Measurements from ENCODE around the gene MUL1.

MUL1 gene

DNA sequence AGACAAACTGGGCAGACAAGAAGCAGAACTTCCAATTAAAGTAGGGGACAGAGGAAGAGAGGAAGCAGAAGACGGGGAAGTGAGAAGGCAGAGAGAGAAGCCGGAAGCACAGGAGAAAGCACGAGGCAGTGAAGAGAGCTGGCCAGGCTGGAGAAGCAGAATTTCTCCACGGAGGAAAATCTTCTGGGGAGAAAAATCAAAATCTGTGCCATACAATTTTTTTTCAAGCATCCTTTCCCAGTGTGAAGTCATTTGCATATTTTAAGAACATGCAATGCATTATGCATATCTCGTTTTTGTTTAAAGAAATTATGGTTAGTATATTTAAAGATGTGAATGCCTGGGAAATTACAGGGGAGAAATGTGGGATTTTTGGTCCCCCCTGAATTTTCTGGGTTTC, 14.6 kb downstream of the MUL1 start:
- Histone ChIP-seq H2AFZ (ENCODE audit: low read length) (no peak overlapping the region), H3K9me3 (replicated peaks; ENCODE audit: insufficient read depth, low read length) (no peaks in the 10 kb centered on the region), H3K27me3 (replicated peaks; ENCODE audit: insufficient read depth, low read length) (peaks cover 54% of the 10 kb centered on the region), H3K36me3 (replicated peaks; ENCODE audit: insufficient read depth, low read length) (no peaks in the 10 kb centered on the region), H3K9ac (ENCODE audit: low read length) (no peak overlapping the region), H3K27ac (ENCODE audit: low read length) (no peak overlapping the region), H4K20me1 (ENCODE audit: insufficient read depth, low read length) (no peaks in the 10 kb centered on the region), H3K79me2 (ENCODE audit: low read length) (no peaks in the 10 kb centered on the region), H3K4me2 (ENCODE audit: low read depth, low read length) (peak overlapping the region; percentile 46; the same call in 1 of the 2 replicates), H3K9me2 (replicated peaks; ENCODE audit: insufficient read depth, low read length) (no peaks in the 10 kb centered on the region), H3F3A (ENCODE audit: insufficient read depth, low read length) (no peaks in the 10 kb centered on the region), H3K4me1 (ENCODE audit: low read length) (no peaks in the 10 kb centered on the region), H3K4me3 (ENCODE audit: low read length) (no peak overlapping the region)
- no peak for DNase-seq
- TF ChIP-seq EZH2 (optimal IDR thresholded peaks at IDR 0.05; ENCODE audit: low read depth, low read length) (no peak), EZH2phosphoT487 (IDR thresholded peaks at IDR 0.05; ENCODE audit: low read length) (no peak)
- TF ChIP-seq, protein P1, sequence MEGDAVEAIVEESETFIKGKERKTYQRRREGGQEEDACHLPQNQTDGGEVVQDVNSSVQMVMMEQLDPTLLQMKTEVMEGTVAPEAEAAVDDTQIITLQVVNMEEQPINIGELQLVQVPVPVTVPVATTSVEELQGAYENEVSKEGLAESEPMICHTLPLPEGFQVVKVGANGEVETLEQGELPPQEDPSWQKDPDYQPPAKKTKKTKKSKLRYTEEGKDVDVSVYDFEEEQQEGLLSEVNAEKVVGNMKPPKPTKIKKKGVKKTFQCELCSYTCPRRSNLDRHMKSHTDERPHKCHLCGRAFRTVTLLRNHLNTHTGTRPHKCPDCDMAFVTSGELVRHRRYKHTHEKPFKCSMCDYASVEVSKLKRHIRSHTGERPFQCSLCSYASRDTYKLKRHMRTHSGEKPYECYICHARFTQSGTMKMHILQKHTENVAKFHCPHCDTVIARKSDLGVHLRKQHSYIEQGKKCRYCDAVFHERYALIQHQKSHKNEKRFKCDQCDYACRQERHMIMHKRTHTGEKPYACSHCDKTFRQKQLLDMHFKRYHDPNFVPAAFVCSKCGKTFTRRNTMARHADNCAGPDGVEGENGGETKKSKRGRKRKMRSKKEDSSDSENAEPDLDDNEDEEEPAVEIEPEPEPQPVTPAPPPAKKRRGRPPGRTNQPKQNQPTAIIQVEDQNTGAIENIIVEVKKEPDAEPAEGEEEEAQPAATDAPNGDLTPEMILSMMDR (IDR thresholded peaks at IDR 0.05; ENCODE audit: low read length), result no peak

DNA sequence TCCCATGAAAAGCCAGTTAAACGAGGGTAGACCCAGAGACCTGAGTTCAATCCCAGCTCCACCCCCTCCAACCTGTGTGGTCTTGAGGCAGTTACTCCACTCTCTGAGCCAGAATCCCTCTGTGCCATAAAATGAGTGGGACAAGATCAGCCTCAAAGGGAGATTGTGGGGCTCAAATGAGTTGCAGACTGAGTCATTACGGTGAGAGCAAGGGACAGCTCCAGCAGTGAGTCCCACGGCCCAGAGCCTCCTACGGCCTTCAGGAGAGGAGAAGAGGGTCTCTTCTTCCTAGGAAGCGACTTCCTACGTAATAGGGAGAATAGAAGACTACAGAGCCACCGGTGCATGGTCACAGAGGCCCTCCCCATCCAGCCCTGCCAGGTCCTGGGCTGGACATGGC, 15.2 kb downstream of the MUL1 start:
- DNase-seq, result no peak
- peaks cover 60% of the 10 kb centered on the region for H3K27me3 ChIP-seq (replicated peaks; ENCODE audit: insufficient read depth, low read length)
- no peak overlapping the region for H3K9ac ChIP-seq (ENCODE audit: low read length)
- no peak overlapping the region for H3K27ac ChIP-seq (ENCODE audit: low read length)
- no peak overlapping the region for H3K4me3 ChIP-seq (ENCODE audit: low read length)
- H3K9me3 ChIP-seq (replicated peaks; ENCODE audit: insufficient read depth, low read length), result no peaks in the 10 kb centered on the region
- H3K36me3 ChIP-seq (replicated peaks; ENCODE audit: insufficient read depth, low read length), result no peaks in the 10 kb centered on the region
- TF ChIP-seq EZH2 (optimal IDR thresholded peaks at IDR 0.05; ENCODE audit: low read depth, low read length) (no peak), EZH2phosphoT487 (IDR thresholded peaks at IDR 0.05; ENCODE audit: low read length) (no peak)
- TF ChIP-seq, protein P1 (IDR thresholded peaks at IDR 0.05; ENCODE audit: low read length), result no peak
- H3K4me1 ChIP-seq (ENCODE audit: low read length), result no peaks in the 10 kb centered on the region
- no peak overlapping the region for H3K4me2 ChIP-seq (ENCODE audit: low read depth, low read length)
- no peak overlapping the region for H2AFZ ChIP-seq (ENCODE audit: low read length)
- no peaks in the 10 kb centered on the region for H3F3A ChIP-seq (ENCODE audit: insufficient read depth, low read length)
- H3K79me2 ChIP-seq (ENCODE audit: low read length), result no peaks in the 10 kb centered on the region
- no peaks in the 10 kb centered on the region for H3K9me2 ChIP-seq (replicated peaks; ENCODE audit: insufficient read depth, low read length)
- H4K20me1 ChIP-seq (ENCODE audit: insufficient read depth, low read length), result no peaks in the 10 kb centered on the region

DNA sequence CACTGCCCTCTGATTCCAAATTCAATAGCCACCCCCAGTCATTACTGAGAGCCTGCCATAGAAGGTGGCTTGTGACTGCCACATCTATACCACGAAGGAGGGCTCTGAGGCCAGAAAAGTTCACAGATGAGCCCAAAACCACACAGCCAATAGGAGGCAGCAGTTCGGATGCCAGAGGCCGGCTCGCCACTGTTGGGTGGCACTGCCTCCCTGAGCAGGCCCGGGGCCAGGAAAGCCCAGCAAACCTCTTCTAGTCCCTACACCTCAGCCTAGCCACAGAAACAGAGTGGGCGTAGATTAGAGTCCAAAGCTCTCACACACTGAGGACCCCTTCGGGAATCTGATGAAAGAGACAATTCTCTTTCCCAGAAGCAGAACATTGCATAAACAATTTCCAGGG, 16.1 kb downstream of the MUL1 start:
- no peak overlapping the region for H2AFZ ChIP-seq (ENCODE audit: low read length)
- H3K4me2 ChIP-seq (ENCODE audit: low read depth, low read length), result no peak overlapping the region
- no peak overlapping the region for H3K27ac ChIP-seq (ENCODE audit: low read length)
- H3F3A ChIP-seq (ENCODE audit: insufficient read depth, low read length), result no peaks in the 10 kb centered on the region
- H3K4me1 ChIP-seq (ENCODE audit: low read length), result no peaks in the 10 kb centered on the region
- no peak overlapping the region for H3K9ac ChIP-seq (ENCODE audit: low read length)
- no peaks in the 10 kb centered on the region for H3K9me3 ChIP-seq (replicated peaks; ENCODE audit: insufficient read depth, low read length)
- no peak for DNase-seq
- no peaks in the 10 kb centered on the region for H3K36me3 ChIP-seq (replicated peaks; ENCODE audit: insufficient read depth, low read length)
- no peaks in the 10 kb centered on the region for H3K79me2 ChIP-seq (ENCODE audit: low read length)
- peaks cover 69% of the 10 kb centered on the region for H3K27me3 ChIP-seq (replicated peaks; ENCODE audit: insufficient read depth, low read length)
- H3K9me2 ChIP-seq (replicated peaks; ENCODE audit: insufficient read depth, low read length), result no peaks in the 10 kb centered on the region
- no peaks in the 10 kb centered on the region for H4K20me1 ChIP-seq (ENCODE audit: insufficient read depth, low read length)
- no peak overlapping the region for H3K4me3 ChIP-seq (ENCODE audit: low read length)
- TF ChIP-seq EZH2 (optimal IDR thresholded peaks at IDR 0.05; ENCODE audit: low read depth, low read length) (no peak), EZH2phosphoT487 (IDR thresholded peaks at IDR 0.05; ENCODE audit: low read length) (no peak)
- TF ChIP-seq, protein P1 (IDR thresholded peaks at IDR 0.05; ENCODE audit: low read length), result no peak
